Activated naive CD8-positive, alpha-beta T cell treated with anti-CD3 and anti-CD28 coated beads, Interleukin-2, amount 10 ng/mL, durations not matched to agents 7 days and 5 days (primary cell): Measurements from ENCODE around the gene FIGN. TPM values are rescaled to one million over a fixed set of nuclear protein-coding genes. Genes with fewer than 3 reads are reported as not detected.

Experiments
- ATAC-seq: fragments of 150-1000 bp; cut with Tn5 transposase; one replicate; pipeline ENCODE4 v1.10.0; 2021; ENCODE audit warnings: low read depth, moderate library complexity
- POLR2A ChIA-PET: fragments of 350-600 bp; sonication (Branson Sonifier 250); formaldehyde crosslinking; loops from one replicate; lab custom pipeline; 2021; ENCODE audit warnings: antibody characterized with exemption; lab: Charles Lee
- DNase-seq: peaks from one replicate; pipeline ENCODE4 v3.0.0; 2021
- H3K27ac Mint-ChIP-seq: one replicate; pipeline ENCODE4 v1.8.0; 2022; ENCODE audit warnings: mild to moderate bottlenecking, mixed read lengths
- H3K27me3 Mint-ChIP-seq: one replicate; pipeline ENCODE4 v1.8.0; 2022; ENCODE audit warnings: mild to moderate bottlenecking, moderate library complexity, mixed read lengths
- H3K36me3 Mint-ChIP-seq: one replicate; pipeline ENCODE4 v1.8.0; 2021; ENCODE audit warnings: mild to moderate bottlenecking, mixed read lengths
- H3K4me1 Mint-ChIP-seq: one replicate; pipeline ENCODE4 v1.8.0; 2021; ENCODE audit warnings: mixed read lengths
- H3K4me3 Mint-ChIP-seq: one replicate; pipeline ENCODE4 v1.8.0; 2022; ENCODE audit warnings: mild to moderate bottlenecking, moderate library complexity, mixed read lengths
- H3K9me3 Mint-ChIP-seq: one replicate; pipeline ENCODE4 v1.8.0; 2021; ENCODE audit warnings: mixed read lengths
- total RNA-seq, 2 experiments: library from RNA; stranded (reverse); gene quantifications; one replicate each; pipeline ENCODE4 v1.2.3, GENCODE V29; 2021

The FIGN gene
- total RNA-seq, 2 experiments from 2014 or later = not detected

- no peak overlapping the region for H3K27ac Mint-ChIP-seq
- H3K36me3 Mint-ChIP-seq = no peaks in the 10 kb centered on the region
- H3K9me3 Mint-ChIP-seq = no peaks in the 10 kb centered on the region
- POLR2A ChIA-PET = no interaction called here
- H3K27me3 Mint-ChIP-seq = no peaks in the 10 kb centered on the region
- DNase-seq (no peak), ATAC-seq (no peak)
- H3K4me3 Mint-ChIP-seq = no peak overlapping the region
- H3K4me1 Mint-ChIP-seq = no peaks in the 10 kb centered on the region
These were observed 20.8 kb upstream of the FIGN start for GRCh38 chr2:163756588-163756987.

DNA sequence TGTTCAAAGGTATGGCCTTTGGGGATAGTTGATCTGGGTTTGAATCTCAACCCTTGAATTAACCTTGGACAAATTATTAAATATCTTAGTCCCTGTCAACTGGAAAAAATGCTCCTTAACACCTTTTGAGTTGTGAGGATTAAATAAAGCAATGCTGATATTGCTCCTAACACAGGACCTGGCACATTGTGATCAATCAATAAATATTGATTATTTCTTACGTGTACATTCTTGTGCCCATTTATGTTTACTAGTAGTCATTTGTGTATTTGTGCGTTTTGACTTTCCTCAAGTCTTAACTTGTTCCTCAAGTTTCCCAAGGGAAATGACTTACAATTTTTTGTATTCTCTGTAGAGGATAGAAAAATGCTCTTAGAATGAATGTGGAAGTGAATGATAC lies 19.6 kb upstream of the FIGN start:
- H3K27ac Mint-ChIP-seq = no peak overlapping the region
- DNase-seq = no peak
- H3K27me3 Mint-ChIP-seq = no peaks in the 10 kb centered on the region
- H3K9me3 Mint-ChIP-seq = no peaks in the 10 kb centered on the region
- H3K4me1 Mint-ChIP-seq = no peaks in the 10 kb centered on the region
- no peak overlapping the region for H3K4me3 Mint-ChIP-seq
- no peaks in the 10 kb centered on the region for H3K36me3 Mint-ChIP-seq
- POLR2A ChIA-PET = no interaction called here
- ATAC-seq = no peak

GRCh38 chr2:163753726-163754125 lies 17.9 kb upstream of the FIGN start:
- Mint-ChIP-seq H3K27ac (no peak overlapping the region), H3K36me3 (no peaks in the 10 kb centered on the region), H3K9me3 (no peaks in the 10 kb centered on the region), H3K27me3 (no peaks in the 10 kb centered on the region), H3K4me3 (no peak overlapping the region), H3K4me1 (no peaks in the 10 kb centered on the region)
- POLR2A ChIA-PET = no interaction called here
- DNase-seq = no peak
- ATAC-seq = no peak

GRCh38 chr2:163752267-163752666 lies 16.5 kb upstream of the FIGN start:
- POLR2A ChIA-PET = no interaction called here
- no peak overlapping the region for H3K4me3 Mint-ChIP-seq
- H3K36me3 Mint-ChIP-seq = no peaks in the 10 kb centered on the region
- no peaks in the 10 kb centered on the region for H3K27me3 Mint-ChIP-seq
- DNase-seq = no peak
- H3K27ac Mint-ChIP-seq = no peak overlapping the region
- no peaks in the 10 kb centered on the region for H3K9me3 Mint-ChIP-seq
- ATAC-seq = no peak
- no peaks in the 10 kb centered on the region for H3K4me1 Mint-ChIP-seq

GRCh38 chr2:163751696-163752095 lies 15.9 kb upstream of the FIGN start:
- Mint-ChIP-seq H3K4me1 (no peaks in the 10 kb centered on the region), H3K27ac (no peak overlapping the region), H3K4me3 (no peak overlapping the region), H3K27me3 (no peaks in the 10 kb centered on the region), H3K36me3 (no peaks in the 10 kb centered on the region), H3K9me3 (no peaks in the 10 kb centered on the region)
- no peak for DNase-seq
- POLR2A ChIA-PET = no interaction called here
- no peak for ATAC-seq

DNA sequence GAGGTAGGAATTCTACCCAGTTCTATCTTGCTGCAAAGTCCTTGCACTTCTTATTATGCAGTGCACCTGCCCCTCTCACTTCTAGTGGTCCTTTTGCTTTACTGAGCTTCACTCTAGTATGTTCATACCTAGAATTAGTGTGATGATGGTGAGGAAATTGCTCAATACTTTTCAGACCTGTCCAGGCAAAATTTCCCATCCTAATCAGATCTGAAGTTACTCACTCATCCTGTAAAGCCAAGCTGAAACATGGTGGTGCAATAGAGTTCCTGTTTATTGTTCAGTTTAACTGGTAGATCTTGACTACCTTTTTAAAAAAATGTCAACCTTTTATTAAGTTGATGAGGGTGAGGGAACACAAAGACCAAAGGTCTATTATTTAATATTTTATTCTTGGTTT lies 12.6 kb upstream of the FIGN start:
- Mint-ChIP-seq H3K36me3 (no peaks in the 10 kb centered on the region), H3K9me3 (no peaks in the 10 kb centered on the region), H3K27me3 (no peaks in the 10 kb centered on the region), H3K27ac (no peak overlapping the region), H3K4me3 (no peak overlapping the region), H3K4me1 (no peaks in the 10 kb centered on the region)
- DNase-seq (no peak), ATAC-seq (no peak)
- POLR2A ChIA-PET = no interaction called here

DNA sequence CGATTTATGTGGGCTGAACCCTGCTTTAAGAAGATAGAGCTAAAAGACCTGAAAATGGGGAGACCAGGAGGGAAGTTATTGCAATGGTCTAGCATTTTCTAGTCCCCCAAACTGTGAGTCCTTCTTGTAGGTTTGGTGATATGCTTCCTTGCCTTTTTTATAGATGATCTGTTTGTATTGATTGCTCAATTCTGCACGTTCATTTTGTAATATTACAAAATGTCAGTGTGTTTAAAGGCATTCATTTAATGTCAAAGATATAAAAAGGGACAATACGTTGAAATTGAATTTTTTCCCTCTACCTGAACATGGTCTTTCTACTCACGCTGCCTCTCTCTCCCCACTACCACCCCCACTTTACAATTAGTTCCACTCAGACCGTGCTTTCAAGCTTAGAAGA lies 5.6 kb upstream of the FIGN start:
- Mint-ChIP-seq H3K9me3 (no peaks in the 10 kb centered on the region), H3K4me3 (no peak overlapping the region), H3K27me3 (peaks cover 13% of the 10 kb centered on the region), H3K4me1 (no peaks in the 10 kb centered on the region), H3K36me3 (no peaks in the 10 kb centered on the region), H3K27ac (no peak overlapping the region)
- ATAC-seq (no peak), DNase-seq (no peak)
- POLR2A ChIA-PET = no interaction called here

DNA sequence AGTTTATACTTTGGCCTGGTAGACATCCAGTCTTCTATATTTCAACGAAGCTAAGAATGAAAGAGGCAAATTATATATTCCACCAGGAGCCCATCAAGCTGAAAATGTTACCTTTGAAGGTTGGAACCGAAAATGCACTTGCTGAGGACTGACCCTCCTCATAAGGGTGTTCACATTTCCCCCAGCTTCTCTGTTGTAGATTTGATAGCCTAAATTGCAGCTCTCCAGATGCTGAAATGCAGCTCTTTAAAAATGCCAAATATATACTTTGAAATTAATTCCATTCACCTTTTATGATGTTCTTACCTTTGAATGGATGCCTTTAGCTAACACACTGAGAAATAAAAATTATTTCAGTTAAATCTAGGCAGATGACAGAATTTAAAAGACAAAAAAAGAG lies 1.8 kb upstream of the FIGN start:
- ATAC-seq (no peak), DNase-seq (no peak)
- peaks cover 3% of the 10 kb centered on the region for H3K4me1 Mint-ChIP-seq
- no peak overlapping the region for H3K27ac Mint-ChIP-seq
- no peak overlapping the region for H3K4me3 Mint-ChIP-seq
- peaks cover 32% of the 10 kb centered on the region for H3K27me3 Mint-ChIP-seq
- peaks cover 3% of the 10 kb centered on the region for H3K36me3 Mint-ChIP-seq
- POLR2A ChIA-PET = no interaction called here
- H3K9me3 Mint-ChIP-seq = no peaks in the 10 kb centered on the region

DNA sequence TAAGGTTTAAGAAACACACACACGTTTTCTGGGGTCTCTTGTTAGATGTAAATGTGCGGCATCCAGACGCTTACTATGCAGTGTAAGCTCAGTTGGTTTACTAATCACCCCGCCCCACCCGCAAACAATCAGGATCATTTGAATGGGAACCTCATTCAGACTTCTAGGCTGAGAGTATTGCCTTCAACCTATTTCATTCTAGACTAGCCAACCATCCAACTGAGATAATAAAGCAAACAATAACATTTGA lies 1.3 kb upstream of the FIGN start:
- Mint-ChIP-seq H3K36me3 (peaks cover 3% of the 10 kb centered on the region), H3K27me3 (peaks cover 32% of the 10 kb centered on the region), H3K9me3 (no peaks in the 10 kb centered on the region), H3K4me1 (peaks cover 3% of the 10 kb centered on the region), H3K4me3 (no peak overlapping the region), H3K27ac (no peak overlapping the region)
- ATAC-seq = no peak
- no peak for DNase-seq
- POLR2A ChIA-PET = no interaction called here

GRCh38 chr2:163736433-163737189 lies 803 bp upstream of the FIGN start:
- Mint-ChIP-seq H3K36me3 (peaks cover 3% of the 10 kb centered on the region), H3K27ac (no peak overlapping the region), H3K4me1 (peaks cover 3% of the 10 kb centered on the region), H3K9me3 (no peaks in the 10 kb centered on the region), H3K27me3 (peaks cover 32% of the 10 kb centered on the region), H3K4me3 (no peak overlapping the region)
- DNase-seq = no peak
- ATAC-seq = no peak
- POLR2A ChIA-PET = no interaction called here

DNA sequence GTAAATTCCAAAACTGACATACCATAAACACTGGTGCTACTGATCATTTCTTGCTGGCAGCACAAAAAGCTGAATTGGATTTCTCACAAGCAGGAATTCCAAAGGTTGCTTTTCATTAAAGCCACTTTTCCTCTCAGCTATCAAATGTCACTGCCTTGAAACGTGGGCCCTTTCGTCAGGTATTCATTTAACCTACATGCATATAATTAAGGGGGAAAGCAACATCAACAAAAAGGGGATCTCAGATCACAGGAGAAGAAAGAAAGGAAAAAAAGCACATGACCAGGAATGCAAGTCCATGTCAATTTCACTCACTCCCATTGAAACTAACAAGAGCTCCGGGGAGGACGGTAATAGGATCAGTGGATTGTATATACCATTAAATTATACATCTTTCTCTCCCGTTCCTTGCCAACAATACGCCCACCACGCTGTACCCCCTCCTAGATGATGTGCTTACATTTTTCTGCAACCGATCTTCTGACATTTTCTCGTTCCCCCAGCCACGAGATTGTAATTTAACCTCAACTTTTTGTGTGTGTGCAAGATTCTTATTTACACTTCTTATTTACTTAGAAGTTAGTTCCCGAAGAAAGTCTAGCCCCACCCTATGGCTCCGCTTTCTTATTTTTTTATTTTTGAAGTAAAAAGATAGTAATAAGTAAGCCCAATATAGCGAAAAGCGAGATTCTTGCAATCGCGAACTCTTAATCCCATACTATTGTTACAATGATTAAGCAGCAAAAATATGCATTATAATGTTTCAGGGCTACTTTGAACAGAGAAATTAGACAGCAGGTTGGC lies 725 bp downstream of the FIGN start:
- Mint-ChIP-seq H3K4me1 (peaks cover 3% of the 10 kb centered on the region), H3K4me3 (no peak overlapping the region), H3K9me3 (no peaks in the 10 kb centered on the region), H3K27me3 (peaks cover 32% of the 10 kb centered on the region), H3K27ac (no peak overlapping the region), H3K36me3 (peaks cover 3% of the 10 kb centered on the region)
- no peak for DNase-seq
- no peak for ATAC-seq
- POLR2A ChIA-PET = no interaction called here

DNA sequence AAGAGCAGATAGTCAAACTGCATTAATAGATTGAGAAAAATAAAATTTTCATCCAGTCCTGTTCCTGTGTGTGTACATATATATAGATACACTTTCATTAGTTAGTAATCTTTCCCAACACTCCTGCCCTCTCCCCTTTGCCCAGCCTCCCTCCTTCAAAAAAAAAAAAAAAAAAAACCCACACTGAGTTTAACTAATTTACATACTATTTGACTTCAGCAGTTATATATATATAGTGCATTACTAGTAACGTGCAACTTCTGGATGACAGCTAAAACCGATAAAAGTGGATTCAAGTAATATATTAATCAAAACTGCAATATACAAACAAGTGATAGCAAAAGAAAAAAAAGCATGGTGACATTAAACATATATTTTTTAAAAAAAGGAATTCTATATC lies 1.4 kb downstream of the FIGN start:
- Mint-ChIP-seq H3K4me3 (no peak overlapping the region), H3K4me1 (peaks cover 3% of the 10 kb centered on the region), H3K27ac (no peak overlapping the region), H3K9me3 (no peaks in the 10 kb centered on the region), H3K36me3 (peaks cover 3% of the 10 kb centered on the region), H3K27me3 (peaks cover 32% of the 10 kb centered on the region)
- POLR2A ChIA-PET = no interaction called here
- ATAC-seq (no peak), DNase-seq (no peak)

DNA sequence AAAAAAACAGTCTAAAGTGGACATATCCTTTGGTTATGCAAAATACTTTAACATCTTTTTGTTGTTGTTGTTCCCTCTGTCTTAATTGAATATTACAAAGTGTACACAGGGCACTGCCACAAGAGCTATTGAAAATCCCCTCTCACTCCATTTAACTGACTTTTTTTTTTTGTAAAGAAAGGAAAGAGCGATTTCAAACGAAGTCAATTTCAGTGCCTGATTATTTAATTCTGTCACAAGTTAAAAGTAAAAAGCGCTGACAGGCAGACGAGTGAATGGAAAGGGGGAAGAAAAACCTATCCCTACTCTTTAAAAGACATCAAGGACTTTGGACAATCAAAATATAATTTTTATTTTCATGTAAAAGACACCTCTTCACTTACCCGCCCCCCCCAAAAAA lies 1.9 kb downstream of the FIGN start:
- H3K4me1 Mint-ChIP-seq = peaks cover 3% of the 10 kb centered on the region
- no peak overlapping the region for H3K4me3 Mint-ChIP-seq
- DNase-seq (no peak), ATAC-seq (no peak)
- POLR2A ChIA-PET = no interaction called here
- peaks cover 3% of the 10 kb centered on the region for H3K36me3 Mint-ChIP-seq
- H3K27me3 Mint-ChIP-seq = peaks cover 32% of the 10 kb centered on the region
- H3K9me3 Mint-ChIP-seq = no peaks in the 10 kb centered on the region
- no peak overlapping the region for H3K27ac Mint-ChIP-seq

- ATAC-seq = no peak
- POLR2A ChIA-PET = no interaction called here
- Mint-ChIP-seq H3K27me3 (peaks cover 31% of the 10 kb centered on the region), H3K4me1 (peaks cover 3% of the 10 kb centered on the region), H3K9me3 (no peaks in the 10 kb centered on the region), H3K36me3 (peaks cover 3% of the 10 kb centered on the region), H3K27ac (no peak overlapping the region), H3K4me3 (no peak overlapping the region)
- no peak for DNase-seq
These were observed 2.4 kb downstream of the FIGN start for GRCh38 chr2:163733301-163733938.
